H1 (cell line): ENCODE measurements around the gene LBH.

Experiments
- CBX5 ChIP-seq: fragments of 300-800, 300-1000 bp; sonication (generic); IDR thresholded peaks from 2 replicates; pipeline ENCODE4 v1.7.1; 2016; ENCODE audit warnings: antibody characterized with exemption, low read length, low read depth
- CTCF ChIP-seq, 3 experiments: IDR thresholded peaks; 1 replicate in 2 of 3; 2 replicates in 1 of 3; pipeline versions ENCODE4 v1.5.1 to v1.6.1; 2011; ENCODE audit warnings: low read length in 3 of 3, mild to moderate bottlenecking in 3 of 3, inconsistent platforms in 2 of 3, low read depth in 1 of 3, moderate library complexity in 1 of 3; ENCODE audit not compliant: insufficient read depth in 1 of 3; ENCODE audit errors: control extremely low read depth in 1 of 3
- GTF2F1 ChIP-seq: IDR thresholded peaks from 2 replicates; pipeline ENCODE4 v1.6.1; 2012; ENCODE audit warnings: low read depth, low read length, improper control_type of control experiment, borderline replicate concordance
- HDAC6 ChIP-seq: IDR thresholded peaks from one replicate; pipeline ENCODE4 v1.7.1; 2012; ENCODE audit warnings: low read depth, mild to moderate bottlenecking, inconsistent platforms, low read length, moderate library complexity
- POLR2A ChIP-seq, 2 experiments: IDR thresholded peaks; 1 replicate in 1 of 2; 2 replicates in 1 of 2; pipeline ENCODE4 v1.6.1; 2011; ENCODE audit warnings: low read depth in 2 of 2, low read length in 2 of 2, mild to moderate bottlenecking in 2 of 2; ENCODE audit errors: control extremely low read depth in 1 of 2
- POU5F1 ChIP-seq: IDR thresholded peaks from 2 replicates; pipeline ENCODE4 v1.6.1; 2011; ENCODE audit warnings: low read depth, mild to moderate bottlenecking, low read length, moderate library complexity
- RAD21 ChIP-seq, 2 experiments: IDR thresholded peaks in 1 of 2; conservative IDR thresholded peaks in 1 of 2; 2 replicates each; pipeline ENCODE4 v1.6.1; 2011; ENCODE audit warnings: low read depth in 2 of 2, low read length in 2 of 2, improper control_type of control experiment in 1 of 2, inconsistent platforms in 1 of 2, mild to moderate bottlenecking in 1 of 2, moderate library complexity in 1 of 2
- RFX5 ChIP-seq: IDR thresholded peaks from 2 replicates; pipeline ENCODE4 v1.6.1; 2011; ENCODE audit warnings: low read depth, low read length, improper control_type of control experiment, borderline replicate concordance
- RXRA ChIP-seq: IDR thresholded peaks from 2 replicates; pipeline ENCODE4 v1.6.1; 2011; ENCODE audit warnings: low read depth, mild to moderate bottlenecking, low read length, moderate library complexity; ENCODE audit not compliant: insufficient read depth
- SIX5 ChIP-seq: IDR thresholded peaks from 2 replicates; pipeline ENCODE4 v1.6.1; 2011; ENCODE audit warnings: mild to moderate bottlenecking, low read depth, low read length
- TCF12 ChIP-seq: IDR thresholded peaks from 2 replicates; pipeline ENCODE4 v1.6.1; 2011; ENCODE audit warnings: low read depth, mild to moderate bottlenecking, low read length
- TF ChIP-seq, protein P1 (sequence below): IDR thresholded peaks from 2 replicates; pipeline ENCODE4 v1.6.1; 2011; ENCODE audit warnings: low read depth, mild to moderate bottlenecking, low read length; ENCODE audit not compliant: insufficient read depth

GRCh38 chr2:30266051-30266621 lies 34.8 kb downstream of the LBH start:
- TF ChIP-seq RAD21 (IDR thresholded peaks at IDR 0.05 in 1 of 2, conservative IDR thresholded peaks at IDR 0.05 in 1 of 2; ENCODE audit: low read depth in 2 of 2, low read length in 2 of 2) (no peak), POU5F1 (no peak), POLR2A (IDR thresholded peaks at IDR 0.05; ENCODE audit: control extremely low read depth in 1 of 2, low read depth in 2 of 2, low read length in 2 of 2) (no peak), GTF2F1 (no peak), SIX5 (no peak), RXRA (no peak), CTCF (IDR thresholded peaks at IDR 0.05; ENCODE audit: control extremely low read depth in 1 of 3, insufficient read depth in 1 of 3, low read depth in 1 of 3, low read length in 3 of 3) (no peak), RFX5 (no peak), HDAC6 (no peak), CBX5 (no peak), TCF12 (no peak)
- TF ChIP-seq, protein P1, sequence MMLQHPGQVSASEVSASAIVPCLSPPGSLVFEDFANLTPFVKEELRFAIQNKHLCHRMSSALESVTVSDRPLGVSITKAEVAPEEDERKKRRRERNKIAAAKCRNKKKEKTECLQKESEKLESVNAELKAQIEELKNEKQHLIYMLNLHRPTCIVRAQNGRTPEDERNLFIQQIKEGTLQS, result no peak
